VCaP (cell line): ENCODE data around the gene CNP.

Experiments used
- H3K27ac ChIP-seq: fragments of 450-650 bp; 2 replicates; pipeline ENCODE4 v1.5.1; 2017
- CTCF ChIP-seq: fragments of 450-650 bp; conservative IDR thresholded peaks from 2 replicates; pipeline ENCODE4 v1.5.1; 2017; ENCODE audit warnings: mild to moderate bottlenecking, moderate library complexity

CNP gene

GRCh38 chr17:41937970-41938954, 28.3 kb upstream of the CNP start:
- TF ChIP-seq CTCF: no peak
- H3K27ac ChIP-seq: no peak overlapping the region

DNA sequence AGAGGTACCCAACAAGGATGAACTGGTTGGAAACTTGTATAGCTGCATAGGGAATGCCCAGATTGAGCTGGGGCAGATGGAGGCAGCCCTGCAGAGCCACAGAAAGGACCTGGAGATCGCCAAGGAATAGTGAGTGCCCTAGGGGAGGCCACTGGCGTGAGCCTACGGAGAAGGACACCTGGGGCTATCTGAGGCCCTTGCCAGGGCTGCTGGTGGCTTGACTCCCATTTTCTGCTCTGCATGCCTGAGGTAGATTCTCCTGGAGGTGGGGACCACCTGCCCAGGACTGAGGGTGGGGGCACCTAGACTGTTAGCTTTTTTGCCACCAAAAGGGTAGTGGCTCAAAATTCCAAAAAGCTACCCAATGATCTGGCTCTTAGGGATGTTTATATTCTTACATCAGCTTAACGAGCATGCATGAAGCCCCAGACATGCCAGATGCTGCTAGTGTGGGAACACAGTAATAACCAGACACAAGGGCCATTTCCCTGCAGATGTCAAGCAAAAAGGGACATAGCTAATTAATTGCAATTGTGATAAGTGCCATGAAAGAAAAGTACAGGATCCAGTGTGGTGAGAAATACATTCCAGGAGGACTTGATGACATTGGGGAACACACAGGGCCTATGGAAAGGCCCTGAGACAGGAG, 27.4 kb upstream of the CNP start:
- H3K27ac ChIP-seq: no peak overlapping the region
- no peak for TF ChIP-seq CTCF

DNA sequence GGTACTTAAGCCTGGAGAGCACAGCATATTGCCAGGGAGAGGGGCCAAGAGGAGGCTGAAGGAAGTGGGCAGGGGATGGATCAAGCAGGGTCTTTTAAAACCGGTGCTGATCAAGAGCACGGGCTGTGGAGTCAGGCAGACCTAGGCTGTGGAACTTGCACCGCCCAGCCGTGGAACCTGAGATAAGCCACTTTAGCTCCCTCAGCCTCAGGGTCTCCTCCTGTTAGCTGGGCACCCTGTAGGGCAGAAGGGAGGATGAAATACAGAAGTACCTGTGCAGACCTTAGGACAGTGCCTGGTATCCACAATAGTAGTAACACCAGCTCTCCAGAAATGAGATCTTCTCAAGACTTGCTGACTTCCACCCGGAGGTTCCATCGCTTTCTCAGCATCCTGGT, 26.9 kb upstream of the CNP start:
- TF ChIP-seq CTCF: no peak
- no peak overlapping the region for H3K27ac ChIP-seq

DNA sequence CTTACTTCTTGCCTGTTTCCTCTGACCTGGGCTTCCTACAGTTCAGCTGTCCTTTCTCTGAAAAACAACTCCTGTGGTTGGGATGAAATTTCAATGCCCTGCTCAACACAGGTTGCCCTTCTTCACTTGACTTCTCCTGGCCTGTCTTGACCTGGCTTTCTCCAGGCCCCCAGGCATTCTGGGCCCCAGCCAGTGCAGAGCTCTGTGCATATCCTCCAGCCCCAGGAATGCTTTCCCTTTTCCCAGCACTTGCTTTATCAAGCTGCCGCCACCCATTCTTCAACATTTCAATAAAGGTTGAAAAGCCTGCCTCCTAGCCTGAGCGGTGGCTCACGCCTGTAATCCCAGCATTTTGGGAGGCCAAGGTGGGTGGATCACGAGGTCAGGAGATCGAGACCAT, 25.4 kb upstream of the CNP start:
- H3K27ac ChIP-seq: no peak overlapping the region
- no peak for TF ChIP-seq CTCF

- TF ChIP-seq CTCF: no peak
- no peak overlapping the region for H3K27ac ChIP-seq
These were observed 23.8 kb upstream of the CNP start for GRCh38 chr17:41942626-41943373.

DNA sequence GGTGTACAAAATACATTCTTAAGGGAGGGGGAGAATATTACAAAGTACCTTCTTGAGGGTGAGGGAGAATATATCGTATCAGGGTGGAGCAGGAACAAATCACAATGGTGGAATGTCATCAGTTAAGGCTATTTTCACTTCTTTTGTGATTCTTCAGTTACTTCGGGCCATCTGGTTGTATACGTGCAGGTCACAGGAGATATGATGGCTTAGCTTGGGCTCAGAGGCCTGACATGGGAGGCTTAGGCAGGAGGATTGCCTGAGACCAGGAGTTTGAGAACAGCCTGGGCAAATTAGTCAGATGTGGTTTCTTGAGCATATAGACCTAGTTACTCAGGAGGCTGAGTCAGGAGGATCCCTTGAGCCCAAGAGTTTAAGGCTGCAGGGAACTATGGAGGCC, 23.1 kb upstream of the CNP start:
- no peak for TF ChIP-seq CTCF
- H3K27ac ChIP-seq: no peak overlapping the region

GRCh38 chr17:41944943-41945342, 21.7 kb upstream of the CNP start:
- no peak overlapping the region for H3K27ac ChIP-seq
- no peak for TF ChIP-seq CTCF
